Smooth muscle cell (in vitro differentiated cells): ENCODE data around the gene EYA4. TPM values are rescaled to one million over a fixed set of nuclear protein-coding genes. Genes with fewer than 3 reads are reported as not detected.

ENCODE experiments used
- DNase-seq: peaks from one replicate; lab custom pipeline; 2025; ENCODE audit not compliant: unreplicated experiment; lab: John Stamatoyannopoulos, UW
- H2AFZ ChIP-seq: fragments of 200-600 bp; sonication (generic); 2 replicates; pipeline ENCODE4 v1.6.0; 2016; ENCODE audit warnings: antibody characterized with exemption, low read depth, mild to moderate bottlenecking
- H3F3A ChIP-seq: fragments of 200-600 bp; sonication (generic); 2 replicates; pipeline ENCODE4 v1.6.0; 2017; ENCODE audit warnings: antibody characterized with exemption, low read depth
- H3K27ac ChIP-seq: fragments of 200-600 bp; sonication (generic); 2 replicates; pipeline ENCODE4 v1.5.1; 2016; ENCODE audit warnings: low read depth, mild to moderate bottlenecking
- H3K27me3 ChIP-seq: fragments of 200-600 bp; sonication (generic); 2 replicates; pipeline ENCODE4 v1.6.1; 2016; ENCODE audit warnings: low read depth, mild to moderate bottlenecking
- H3K36me3 ChIP-seq: fragments of 200-600 bp; sonication (generic); 2 replicates; pipeline ENCODE4 v1.5.1; 2016; ENCODE audit warnings: low read depth
- H3K4me1 ChIP-seq: fragments of 200-600 bp; sonication (generic); 2 replicates; pipeline ENCODE4 v1.5.1; 2016; ENCODE audit warnings: low read depth
- H3K4me2 ChIP-seq: fragments of 200-600 bp; sonication (generic); 2 replicates; pipeline ENCODE4 v1.6.0; 2016; ENCODE audit warnings: mild to moderate bottlenecking
- H3K4me3 ChIP-seq: fragments of 200-600 bp; sonication (generic); 2 replicates; pipeline ENCODE4 v1.5.1; 2016; ENCODE audit warnings: mild to moderate bottlenecking
- H3K79me2 ChIP-seq: fragments of 200-600 bp; sonication (generic); 2 replicates; pipeline ENCODE4 v1.6.0; 2016; ENCODE audit warnings: low read depth, mild to moderate bottlenecking
- H3K9ac ChIP-seq: fragments of 200-600 bp; sonication (generic); 2 replicates; pipeline ENCODE4 v1.6.0; 2016; ENCODE audit warnings: low read depth
- H3K9me3 ChIP-seq: fragments of 200-600 bp; sonication (generic); replicated peaks from 2 replicates; pipeline ENCODE4 v1.5.1; 2016; ENCODE audit warnings: low read depth
- H4K20me1 ChIP-seq: fragments of 200-600 bp; sonication (generic); 2 replicates; pipeline ENCODE4 v1.6.0; 2016; ENCODE audit warnings: low read depth
- WGBS: methylation state at CpG from one replicate; pipeline ENCODE4 v1.1.7; 2016; ENCODE audit warnings: low lambda C conversion rate; 5-methylcytosine and 5-hydroxymethylcytosine counted together
- polyA plus RNA-seq: library from polyadenylated mRNA; unstranded; fragments of >200 nt; fragmentation: Nextera tagmentation; extraction: Ambion mirVana; gene quantifications from 2 replicates; pipeline ENCODE4 v1.2.1, GENCODE V29; 2016
- total RNA-seq: library from RNA; depleted of rRNA; stranded (reverse); fragments of >200 nt; gene quantifications from 2 replicates; pipeline ENCODE4 v1.2.3, GENCODE V29; 2014
- TF ChIP-seq, protein P1 (sequence below): fragments of 200-600 bp; sonication (generic); IDR thresholded peaks from 2 replicates; pipeline ENCODE4 v1.5.1; 2017; ENCODE audit warnings: borderline replicate concordance, mild to moderate bottlenecking, antibody characterized with exemption; ENCODE audit not compliant: insufficient read depth, poor library complexity, severe bottlenecking

The EYA4 gene
- total and polyA plus RNA-seq, 2 experiments from 2014 or later: 1.3 TPM; not detected in 1

DNA sequence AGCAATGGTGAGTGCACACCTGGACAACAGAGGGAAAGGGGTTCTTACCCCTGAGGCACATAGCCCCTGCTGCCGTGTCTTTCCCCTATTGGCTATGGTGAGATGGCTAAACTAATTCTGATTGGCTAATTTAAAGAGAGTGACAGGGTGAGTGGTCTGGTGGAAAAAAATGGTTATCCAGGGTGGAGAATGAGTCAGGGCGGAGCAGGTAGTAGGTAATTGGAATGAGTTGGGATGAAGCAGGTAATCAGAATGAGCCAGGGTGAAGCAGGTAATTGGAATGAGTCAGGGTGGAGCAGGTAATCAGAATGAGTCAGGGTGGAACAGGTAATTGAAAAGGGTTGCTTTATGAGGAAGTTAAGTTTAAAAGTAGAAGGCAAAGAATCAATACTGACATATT, 200.3 kb downstream of the EYA4 start:
- Histone ChIP-seq H3K79me2 (no peaks in the 10 kb centered on the region), H3K27ac (no peak overlapping the region), H3K27me3 (no peaks in the 10 kb centered on the region), H3K4me1 (no peaks in the 10 kb centered on the region), H3K9me3 (no peaks in the 10 kb centered on the region), H3K9ac (no peak overlapping the region), H3K4me2 (no peak overlapping the region), H3K36me3 (no peaks in the 10 kb centered on the region), H3K4me3 (no peak overlapping the region), H4K20me1 (no peaks in the 10 kb centered on the region), H3F3A (no peaks in the 10 kb centered on the region), H2AFZ (no peak overlapping the region)
- WGBS: 94% methylated on average over 2 of the region's 2 CpGs
- TF ChIP-seq, protein P1, sequence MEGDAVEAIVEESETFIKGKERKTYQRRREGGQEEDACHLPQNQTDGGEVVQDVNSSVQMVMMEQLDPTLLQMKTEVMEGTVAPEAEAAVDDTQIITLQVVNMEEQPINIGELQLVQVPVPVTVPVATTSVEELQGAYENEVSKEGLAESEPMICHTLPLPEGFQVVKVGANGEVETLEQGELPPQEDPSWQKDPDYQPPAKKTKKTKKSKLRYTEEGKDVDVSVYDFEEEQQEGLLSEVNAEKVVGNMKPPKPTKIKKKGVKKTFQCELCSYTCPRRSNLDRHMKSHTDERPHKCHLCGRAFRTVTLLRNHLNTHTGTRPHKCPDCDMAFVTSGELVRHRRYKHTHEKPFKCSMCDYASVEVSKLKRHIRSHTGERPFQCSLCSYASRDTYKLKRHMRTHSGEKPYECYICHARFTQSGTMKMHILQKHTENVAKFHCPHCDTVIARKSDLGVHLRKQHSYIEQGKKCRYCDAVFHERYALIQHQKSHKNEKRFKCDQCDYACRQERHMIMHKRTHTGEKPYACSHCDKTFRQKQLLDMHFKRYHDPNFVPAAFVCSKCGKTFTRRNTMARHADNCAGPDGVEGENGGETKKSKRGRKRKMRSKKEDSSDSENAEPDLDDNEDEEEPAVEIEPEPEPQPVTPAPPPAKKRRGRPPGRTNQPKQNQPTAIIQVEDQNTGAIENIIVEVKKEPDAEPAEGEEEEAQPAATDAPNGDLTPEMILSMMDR: no peak
- DNase-seq: no peak

DNA sequence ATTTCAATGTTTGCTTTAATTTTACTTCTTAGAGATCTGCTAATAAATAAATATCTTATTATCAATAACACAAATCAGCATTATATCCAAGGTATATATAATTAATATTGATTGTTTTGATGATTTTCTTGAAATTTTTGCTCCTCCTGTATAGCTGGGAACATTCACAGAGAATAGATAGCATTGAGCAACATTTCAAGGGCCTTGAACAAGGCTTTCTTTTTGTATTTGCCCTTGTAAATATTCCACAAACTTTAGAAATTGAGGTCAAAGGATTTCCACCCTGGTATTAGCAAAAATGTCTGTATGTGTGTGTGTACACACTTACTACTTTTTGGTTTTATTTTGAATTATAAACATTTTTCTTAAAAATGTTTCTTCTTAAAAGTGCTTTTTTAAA, 205.6 kb downstream of the EYA4 start:
- Histone ChIP-seq H3K79me2 (no peaks in the 10 kb centered on the region), H3K36me3 (no peaks in the 10 kb centered on the region), H2AFZ (no peak overlapping the region), H3K27me3 (no peaks in the 10 kb centered on the region), H3K4me1 (no peaks in the 10 kb centered on the region), H3K27ac (no peak overlapping the region), H3K9me3 (no peaks in the 10 kb centered on the region), H4K20me1 (no peaks in the 10 kb centered on the region), H3K4me3 (no peak overlapping the region), H3K9ac (no peak overlapping the region), H3F3A (no peaks in the 10 kb centered on the region), H3K4me2 (no peak overlapping the region)
- no peak for DNase-seq
- TF ChIP-seq, protein P1: no peak

DNA sequence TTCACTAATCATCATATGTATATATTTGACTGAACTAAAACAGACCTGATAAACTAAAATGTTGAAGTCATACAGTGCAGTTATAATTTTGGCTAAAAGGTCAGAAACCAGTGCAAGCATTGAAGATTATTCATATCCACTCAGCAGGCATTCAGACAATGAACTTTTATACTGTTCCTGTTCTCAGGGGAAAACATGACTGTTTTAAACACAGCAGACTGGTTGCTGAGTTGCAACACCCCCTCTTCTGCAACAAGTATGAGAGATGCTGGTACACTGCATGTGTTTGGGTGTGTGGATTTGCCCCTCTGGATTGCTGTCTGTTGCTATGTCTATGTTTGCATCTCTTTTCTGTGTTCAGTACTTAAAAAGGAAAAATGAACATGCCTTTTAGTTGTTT, 206.8 kb downstream of the EYA4 start:
- Histone ChIP-seq H3K27ac (no peak overlapping the region), H3K9ac (no peak overlapping the region), H3K4me1 (no peaks in the 10 kb centered on the region), H3K36me3 (no peaks in the 10 kb centered on the region), H4K20me1 (no peaks in the 10 kb centered on the region), H3K27me3 (peaks cover 9% of the 10 kb centered on the region), H2AFZ (no peak overlapping the region), H3K4me3 (no peak overlapping the region), H3K9me3 (no peaks in the 10 kb centered on the region), H3F3A (no peaks in the 10 kb centered on the region), H3K4me2 (no peak overlapping the region), H3K79me2 (no peaks in the 10 kb centered on the region)
- TF ChIP-seq, protein P1: no peak
- no peak for DNase-seq

DNA sequence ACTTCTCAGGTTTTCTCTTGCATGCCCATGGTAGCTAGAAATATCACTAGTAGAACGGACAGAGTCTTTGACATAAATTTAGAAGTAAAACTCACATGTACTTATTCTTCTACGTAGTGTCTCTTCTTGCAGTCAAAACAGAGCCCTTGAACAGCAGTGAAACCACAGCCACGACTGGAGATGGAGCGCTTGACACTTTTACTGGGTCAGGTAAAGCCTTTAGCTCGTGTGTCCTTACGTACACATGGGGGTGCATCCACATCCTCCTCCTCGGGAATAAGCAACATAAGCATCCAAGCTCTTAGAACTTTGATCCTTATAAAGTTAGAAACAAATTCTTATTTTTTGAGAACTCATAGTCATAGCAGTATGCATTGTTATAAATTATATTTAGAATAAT, 215.3 kb downstream of the EYA4 start:
- H3K4me3 ChIP-seq: no peak overlapping the region
- H3K9ac ChIP-seq: no peak overlapping the region
- H3K27ac ChIP-seq: no peak overlapping the region
- H2AFZ ChIP-seq: no peak overlapping the region
- H3K27me3 ChIP-seq: peaks cover 19% of the 10 kb centered on the region
- H3K79me2 ChIP-seq: no peaks in the 10 kb centered on the region
- peaks cover 46% of the 10 kb centered on the region for H3K4me1 ChIP-seq
- no peak overlapping the region for H3K4me2 ChIP-seq
- 77% methylated on average over 7 of the region's 7 CpGs for WGBS
- TF ChIP-seq, protein P1: no peak
- no peak for DNase-seq
- no peaks in the 10 kb centered on the region for H3F3A ChIP-seq
- no peaks in the 10 kb centered on the region for H4K20me1 ChIP-seq
- no peaks in the 10 kb centered on the region for H3K9me3 ChIP-seq
- no peaks in the 10 kb centered on the region for H3K36me3 ChIP-seq
